Measurements from ENCODE around the gene BACH1.
A peak's percentile ranks its signal among the peaks of the same experiment; 100 is the strongest.

BACH1 gene

DNA sequence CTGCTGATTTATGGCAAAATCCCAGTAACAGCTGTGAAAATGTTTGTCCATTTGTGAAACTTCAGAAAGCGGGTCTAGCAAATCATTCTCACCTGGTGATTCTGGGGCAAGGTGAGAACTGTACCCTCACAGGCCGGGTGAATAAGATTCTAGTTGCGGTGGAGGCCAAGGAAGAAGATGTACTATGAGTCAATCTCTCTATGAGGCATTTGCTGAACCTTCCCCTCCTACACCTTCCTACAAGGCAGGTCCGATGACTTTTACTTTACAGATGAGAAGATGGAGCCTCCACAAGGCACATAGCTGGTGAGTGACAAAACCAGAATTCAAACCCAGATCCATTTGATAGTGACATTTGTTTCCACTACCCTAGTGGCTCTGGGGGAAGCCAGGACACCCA, 72.7 kb downstream of the BACH1 start:
- no peak overlapping the region for H3K27ac ChIP-seq
- TF ChIP-seq, protein P1, sequence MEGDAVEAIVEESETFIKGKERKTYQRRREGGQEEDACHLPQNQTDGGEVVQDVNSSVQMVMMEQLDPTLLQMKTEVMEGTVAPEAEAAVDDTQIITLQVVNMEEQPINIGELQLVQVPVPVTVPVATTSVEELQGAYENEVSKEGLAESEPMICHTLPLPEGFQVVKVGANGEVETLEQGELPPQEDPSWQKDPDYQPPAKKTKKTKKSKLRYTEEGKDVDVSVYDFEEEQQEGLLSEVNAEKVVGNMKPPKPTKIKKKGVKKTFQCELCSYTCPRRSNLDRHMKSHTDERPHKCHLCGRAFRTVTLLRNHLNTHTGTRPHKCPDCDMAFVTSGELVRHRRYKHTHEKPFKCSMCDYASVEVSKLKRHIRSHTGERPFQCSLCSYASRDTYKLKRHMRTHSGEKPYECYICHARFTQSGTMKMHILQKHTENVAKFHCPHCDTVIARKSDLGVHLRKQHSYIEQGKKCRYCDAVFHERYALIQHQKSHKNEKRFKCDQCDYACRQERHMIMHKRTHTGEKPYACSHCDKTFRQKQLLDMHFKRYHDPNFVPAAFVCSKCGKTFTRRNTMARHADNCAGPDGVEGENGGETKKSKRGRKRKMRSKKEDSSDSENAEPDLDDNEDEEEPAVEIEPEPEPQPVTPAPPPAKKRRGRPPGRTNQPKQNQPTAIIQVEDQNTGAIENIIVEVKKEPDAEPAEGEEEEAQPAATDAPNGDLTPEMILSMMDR (conservative IDR thresholded peaks at IDR 0.05; ENCODE audit: low read depth), result no peak
- DNase-seq (ENCODE audit: low spot score), result no peak
- POLR2A ChIA-PET (ENCODE audit: low non-redundant PET), result no interaction called here
- CTCF ChIA-PET, result interaction anchor here (0.5 to 1.4 kb wide), 8 partner anchors 10 to 1923 kb away, joined by 3 to 4 read pairs (median 3); no protein-coding TSS in a partner anchor

DNA sequence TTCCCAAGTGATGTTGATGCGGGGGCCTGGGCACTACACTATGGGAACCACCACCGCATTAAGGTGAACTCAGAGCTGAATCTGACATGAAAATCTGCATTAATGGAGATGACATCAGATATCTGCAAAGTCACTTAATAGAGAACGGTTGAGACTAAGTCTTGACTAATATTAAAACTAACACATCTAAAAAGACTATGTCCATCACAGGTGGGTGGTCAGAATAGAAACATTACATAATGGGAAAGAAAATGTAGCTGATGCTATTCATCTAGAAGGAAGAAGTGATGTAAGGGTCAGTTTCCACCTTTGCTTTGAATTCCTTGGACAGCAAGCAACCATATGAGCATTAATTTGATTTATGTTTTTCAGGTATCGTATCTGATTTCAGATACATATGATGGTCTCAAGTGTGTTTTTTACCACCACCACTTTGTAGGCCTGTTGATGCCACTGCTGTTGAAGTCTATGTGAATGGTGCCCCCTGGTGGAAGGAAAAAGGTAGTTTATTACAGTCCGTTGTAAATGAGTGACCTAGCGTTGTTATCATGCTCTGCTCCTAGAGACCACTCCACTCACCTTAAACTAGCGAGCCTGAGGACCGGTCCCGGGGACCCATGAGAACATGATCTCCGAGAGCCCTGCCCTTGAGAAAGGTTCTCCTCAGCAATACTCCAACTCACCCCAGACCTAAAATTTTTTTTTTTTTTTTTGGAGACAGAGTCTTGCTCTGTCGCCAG, 73.5 kb downstream of the BACH1 start:
- CTCF ChIA-PET, result interaction anchor here (0.5 to 1.4 kb wide), 11 partner anchors 9 to 1922 kb away, joined by 3 to 4 read pairs (median 3); no protein-coding TSS in a partner anchor
- TF ChIP-seq, protein P1 (conservative IDR thresholded peaks at IDR 0.05; ENCODE audit: low read depth), result peak; percentile 67
- H3K27ac ChIP-seq, result no peak overlapping the region
- peak; percentile 61 for DNase-seq (ENCODE audit: low spot score)
- POLR2A ChIA-PET (ENCODE audit: low non-redundant PET), result no interaction called here

DNA sequence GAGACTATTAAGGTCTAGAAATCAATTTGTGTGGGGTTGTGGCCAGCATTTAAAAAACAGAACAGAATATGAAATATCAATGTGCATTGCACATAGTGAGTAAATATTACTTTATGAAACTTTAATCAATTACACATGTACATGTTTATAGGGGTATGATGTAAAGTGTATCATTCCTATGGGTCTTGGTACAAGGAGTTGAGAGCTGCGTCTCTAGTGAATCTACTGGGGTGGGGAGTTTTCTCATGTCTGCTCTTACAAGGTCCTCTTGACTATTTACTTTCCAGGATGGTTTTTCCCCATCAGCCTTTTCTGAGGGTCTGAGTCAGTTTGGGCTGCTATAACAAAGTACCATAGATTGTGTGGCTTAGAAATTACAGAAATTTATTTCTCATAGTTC, 75.8 kb downstream of the BACH1 start:
- DNase-seq (ENCODE audit: low spot score), result no peak
- TF ChIP-seq, protein P1 (conservative IDR thresholded peaks at IDR 0.05; ENCODE audit: low read depth), result no peak
- no peak overlapping the region for H3K27ac ChIP-seq
- ChIA-PET CTCF (no interaction called here), POLR2A (ENCODE audit: low non-redundant PET) (no interaction called here)

- TF ChIP-seq, protein P1 (conservative IDR thresholded peaks at IDR 0.05; ENCODE audit: low read depth), result no peak
- ChIA-PET CTCF (no interaction called here), POLR2A (ENCODE audit: low non-redundant PET) (no interaction called here)
- DNase-seq (ENCODE audit: low spot score), result no peak
- no peak overlapping the region for H3K27ac ChIP-seq
Observed at GRCh38 chr21:29376556-29376955, 77.8 kb downstream of the BACH1 start.

- TF ChIP-seq, protein P1 (conservative IDR thresholded peaks at IDR 0.05; ENCODE audit: low read depth), result no peak
- ChIA-PET POLR2A (ENCODE audit: low non-redundant PET) (no interaction called here), CTCF (no interaction called here)
- H3K27ac ChIP-seq, result no peak overlapping the region
- DNase-seq (ENCODE audit: low spot score), result no peak
Observed at GRCh38 chr21:29377266-29377665, 78.5 kb downstream of the BACH1 start.

- POLR2A ChIA-PET (ENCODE audit: low non-redundant PET), result no interaction called here
- no peak overlapping the region for H3K27ac ChIP-seq
- TF ChIP-seq, protein P1 (conservative IDR thresholded peaks at IDR 0.05; ENCODE audit: low read depth), result no peak
- no peak for DNase-seq (ENCODE audit: low spot score)
- CTCF ChIA-PET, result interaction anchor here (0.7 kb wide), 1 partner anchor 81 kb away, joined by 3 read pairs; no protein-coding TSS in a partner anchor
Observed at GRCh38 chr21:29378832-29379231, 80.1 kb downstream of the BACH1 start.

Data from RWPE1 (cell line).